Right cardiac atrium (tissue), 5 donors: Measurements from ENCODE around the gene PRKCA. TPM values are rescaled to one million over a fixed set of nuclear protein-coding genes. Genes with fewer than 3 reads are reported as not detected.
"Not testable (repeated sequence)": the region's sequence is repeated elsewhere in the genome, so short reads cannot be mapped to it uniquely, and the experiment has no call there.

Source experiments
- ATAC-seq, 2 donors: fragments of 200-7000 bp; cut with Tn5 transposase; one replicate each; pipeline versions ENCODE4 v1.8.0 to v1.9.1; 2020; ENCODE audit warnings: moderate library complexity in 2 of 2, mild to moderate bottlenecking in 1 of 2
- DNase-seq, 3 donors: peaks; one replicate each; pipeline ENCODE4 v3.0.0-alpha.2; 2020
- H3K27ac ChIP-seq: one replicate; pipeline ENCODE4 v1.5.1; 2013; ENCODE audit warnings: mild to moderate bottlenecking, low read length, control low read depth, moderate library complexity
- H3K27me3 ChIP-seq: one replicate; pipeline ENCODE4 v1.6.1; 2013; ENCODE audit not compliant: control insufficient read depth, insufficient read depth
- H3K4me1 ChIP-seq: one replicate; pipeline ENCODE4 v1.6.1; 2013; ENCODE audit warnings: low read length; ENCODE audit not compliant: control insufficient read depth, insufficient read depth
- H3K4me3 ChIP-seq: one replicate; pipeline ENCODE4 v1.5.1; 2013; ENCODE audit warnings: low read length, control low read depth
- H3K9me3 ChIP-seq: one replicate; pipeline ENCODE4 v1.6.1; 2013; ENCODE audit warnings: low read length; ENCODE audit not compliant: control insufficient read depth
- whole genome bisulfite sequencing: extraction: QIAGEN DNeasy Blood & Tissue Kit; methylation state at CpG from one replicate; pipeline ENCODE4 v1.1.7; 2013; 5-methylcytosine and 5-hydroxymethylcytosine counted together
- intact Hi-C, 4 donors: fragments of 100-400 bp; cut with DNase I; formaldehyde crosslinking; loops; one replicate each; pipeline versions ENCODE4 v1.11.0 to v1.14.0; 2022 to 2023
- polyA plus RNA-seq: library from polyadenylated mRNA; stranded (reverse); fragments of 200-250 nt; gene quantifications from one replicate; pipeline ENCODE4 v1.2.3, GENCODE V29; 2013
- total RNA-seq, 4 donors: library from RNA; stranded (reverse); fragmentation: NEBNext Ultra II Directional; extraction: Animal tissue kit (Norgen Biotek cat#: 25700); gene quantifications; one replicate each; pipeline ENCODE4 v1.2.1, GENCODE V29; 2021
- donor health status: healthy with polysubstance abuse.
- donor health status: DM: no; HTN: yes; CAD: no.
- donor health status: DM: no; HTN: no; CAD: no.
- donor health status: DM: no; HTN: yes; CAD: no; lungs with severe emphysema.
- donor health status: DM: yes; HTN: yes; CAD: no.

PRKCA gene
- total and polyA plus RNA-seq, 5 donors: 2.2 to 8.0 (median 6.8) TPM

DNA sequence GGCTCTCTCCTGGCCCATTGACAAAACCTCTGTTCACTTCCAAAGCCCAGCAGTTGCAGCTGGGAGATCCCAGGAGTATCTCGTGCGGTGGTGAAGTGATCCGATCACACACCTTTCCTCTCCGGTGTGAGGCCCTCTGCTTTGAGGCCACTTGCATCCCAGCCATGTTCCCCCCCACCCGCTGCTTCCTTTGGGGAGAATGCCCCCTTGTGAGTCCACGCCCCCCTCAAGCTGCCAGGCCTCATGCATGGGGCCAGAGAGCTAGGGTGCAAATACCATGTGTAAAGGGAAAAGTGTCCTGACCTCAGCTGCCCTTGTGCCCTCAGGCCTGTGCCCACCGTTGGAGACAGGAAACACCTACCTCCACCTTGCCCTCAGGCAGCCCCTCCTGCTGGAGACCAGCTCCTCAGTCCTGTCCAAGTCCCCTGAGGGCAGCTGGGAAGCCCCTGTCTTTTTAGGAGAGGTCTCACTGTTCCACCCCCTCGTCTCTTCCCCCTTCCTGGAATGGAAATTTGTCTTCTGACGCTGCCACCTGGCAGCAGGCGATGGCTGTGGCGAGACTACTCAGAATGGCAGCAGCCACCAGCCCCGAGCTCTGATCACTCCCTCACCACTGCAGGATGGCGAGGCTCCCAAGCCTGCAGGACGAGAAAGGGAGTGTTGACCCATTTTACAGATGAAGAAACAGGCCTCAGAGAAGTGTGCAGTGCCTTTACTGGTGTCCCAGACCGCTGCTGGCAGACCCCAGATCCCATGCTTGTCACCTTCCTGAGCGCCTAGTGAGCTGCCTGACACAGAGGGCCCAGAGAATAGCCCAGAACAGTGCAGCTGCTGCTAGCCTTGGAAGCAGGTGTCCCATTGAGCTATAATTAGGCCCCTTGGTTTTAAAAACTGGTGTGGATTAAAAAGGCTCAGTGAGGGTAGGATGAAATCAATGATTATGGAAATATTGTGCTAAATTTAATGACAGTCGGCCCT lies 411.9 kb downstream of the PRKCA start:
- ATAC-seq: no peak
- Histone ChIP-seq H3K9me3 (no peaks in the 10 kb centered on the region), H3K4me3 (no peak overlapping the region), H3K4me1 (no peaks in the 10 kb centered on the region), H3K27ac (no peak overlapping the region), H3K27me3 (no peaks in the 10 kb centered on the region)
- DNase-seq: no peak
- 77% methylated on average over 17 of the region's 17 CpGs for WGBS
- intact Hi-C loops: loop anchor here in 3 of 4 donors (5.0 to 10.0 kb wide), 2 partner anchors 193 to 580 kb away; no protein-coding TSS in a partner anchor

DNA sequence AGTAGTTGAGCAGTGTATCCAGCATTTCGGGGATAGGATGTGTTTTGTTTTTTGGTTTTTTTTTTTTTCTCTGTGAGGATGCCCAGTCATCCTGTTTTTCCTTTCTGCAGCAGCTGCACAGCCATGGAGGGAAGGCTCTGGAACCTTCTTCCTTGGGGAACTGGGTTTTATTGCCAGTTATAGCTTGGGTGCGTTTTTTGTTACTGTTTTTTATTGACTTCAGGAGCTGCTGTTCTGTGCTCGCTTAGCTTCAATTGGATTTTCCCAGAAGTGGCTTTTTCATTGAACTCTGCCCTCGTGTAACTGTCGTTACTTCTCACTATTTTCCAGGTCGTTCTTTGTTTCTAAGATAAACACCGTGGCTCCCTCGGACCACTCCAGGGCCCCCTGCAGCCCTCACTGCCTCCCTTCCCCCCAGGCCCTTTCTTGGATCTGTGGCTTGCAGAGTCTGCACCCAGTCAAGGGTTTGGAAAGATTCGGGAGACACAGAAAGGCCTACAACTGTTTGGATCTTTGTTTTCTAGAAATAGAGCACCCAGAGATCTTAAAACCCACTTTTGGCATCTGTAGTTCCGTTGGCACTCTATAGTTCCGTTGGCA lies 412.8 kb downstream of the PRKCA start:
- H3K27ac ChIP-seq: no peak overlapping the region
- H3K4me3 ChIP-seq: no peak overlapping the region
- intact Hi-C loops: loop anchor here in 1 of 4 donors (10.0 kb wide), 1 partner anchor 580 kb away; no protein-coding TSS in a partner anchor
- no peaks in the 10 kb centered on the region for H3K4me1 ChIP-seq
- DNase-seq (no peak), ATAC-seq (no peak)
- WGBS: 43% methylated on average over 11 of the region's 11 CpGs
- no peaks in the 10 kb centered on the region for H3K27me3 ChIP-seq
- H3K9me3 ChIP-seq: no peaks in the 10 kb centered on the region

GRCh38 chr17:66715745-66716156 lies 413.3 kb downstream of the PRKCA start:
- intact Hi-C loops: loop anchor here in 1 of 4 donors (10.0 kb wide), 1 partner anchor 579 kb away; no protein-coding TSS in a partner anchor
- Histone ChIP-seq H3K9me3 (no peaks in the 10 kb centered on the region), H3K27ac (no peak overlapping the region), H3K4me1 (no peaks in the 10 kb centered on the region), H3K27me3 (no peaks in the 10 kb centered on the region), H3K4me3 (no peak overlapping the region)
- 29% methylated on average over 3 of the region's 3 CpGs for WGBS
- ATAC-seq (peak; percentile 46 to 53), DNase-seq (no peak)

GRCh38 chr17:66716236-66717026 lies 414.0 kb downstream of the PRKCA start:
- intact Hi-C loops: loop anchor here in 1 of 4 donors (10.0 kb wide), 1 partner anchor 578 kb away; no protein-coding TSS in a partner anchor
- no peaks in the 10 kb centered on the region for H3K4me1 ChIP-seq

DNA sequence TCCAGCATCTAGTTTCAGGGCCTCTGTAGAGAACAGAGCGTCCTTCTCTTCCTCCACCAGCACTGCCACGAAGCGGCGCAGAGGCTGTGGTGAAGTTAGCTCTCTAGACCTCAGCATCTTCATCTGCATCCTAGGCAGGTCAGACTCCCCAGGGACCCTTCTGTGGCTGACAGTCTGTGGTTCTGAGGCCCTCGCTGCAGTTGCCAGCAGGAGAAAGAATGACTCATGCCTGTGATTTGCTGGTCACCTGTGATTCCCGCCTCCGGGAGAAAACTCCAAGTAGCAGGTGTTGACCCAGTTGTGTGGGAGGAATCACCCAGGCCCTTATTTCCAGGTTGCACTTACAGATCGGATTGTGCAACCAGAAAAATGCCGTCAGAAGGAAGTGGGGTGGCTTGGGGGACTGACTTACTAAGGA lies 415.2 kb downstream of the PRKCA start:
- Histone ChIP-seq H3K27ac (no peak overlapping the region), H3K9me3 (no peaks in the 10 kb centered on the region), H3K4me1 (no peaks in the 10 kb centered on the region), H3K4me3 (no peak overlapping the region), H3K27me3 (no peaks in the 10 kb centered on the region)
- intact Hi-C loops: loop anchor here in 1 of 4 donors (10.0 kb wide), 1 partner anchor 577 kb away; no protein-coding TSS in a partner anchor
- 91% methylated on average over 9 of the region's 9 CpGs for WGBS
- ATAC-seq (no peak), DNase-seq (no peak)

More at GRCh38 chr17:66716236-66717026, 414.0 kb downstream of the PRKCA start:
- Histone ChIP-seq H3K27ac (no peak overlapping the region), H3K9me3 (no peaks in the 10 kb centered on the region), H3K4me3 (no peak overlapping the region), H3K27me3 (no peaks in the 10 kb centered on the region)
- DNase-seq (no peak), ATAC-seq (no peak)
- 71% methylated on average over 18 of the region's 18 CpGs for WGBS

DNA sequence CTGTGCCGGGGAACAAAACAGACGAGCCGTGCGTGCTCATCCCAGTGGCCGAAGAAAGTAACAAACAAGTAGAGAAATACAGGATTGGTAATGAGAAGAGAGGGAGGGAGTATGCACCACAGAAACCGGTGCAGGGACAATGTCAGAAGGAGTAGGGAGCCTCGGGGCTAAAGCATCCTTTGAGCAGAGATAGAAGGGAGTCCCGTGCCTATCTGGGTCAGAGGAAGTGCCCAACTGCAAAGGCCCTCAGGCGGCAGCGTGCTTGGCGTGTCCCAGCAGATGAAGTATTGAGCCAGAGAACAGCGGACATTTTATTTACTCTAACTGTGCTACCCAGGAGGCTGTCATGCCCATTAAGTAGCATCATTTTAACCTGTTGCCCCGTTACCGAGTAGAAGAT lies 417.6 kb downstream of the PRKCA start:
- H3K9me3 ChIP-seq: no peaks in the 10 kb centered on the region
- H3K27me3 ChIP-seq: no peaks in the 10 kb centered on the region
- WGBS: 88% methylated on average over 14 of the region's 14 CpGs
- intact Hi-C loops: no loop called here
- H3K4me3 ChIP-seq: no peak overlapping the region
- ATAC-seq (no peak), DNase-seq (no peak)
- H3K27ac ChIP-seq: no peak overlapping the region
- H3K4me1 ChIP-seq: peaks cover 2% of the 10 kb centered on the region

GRCh38 chr17:66720567-66720966 lies 418.2 kb downstream of the PRKCA start:
- WGBS: 82% methylated on average over 5 of the region's 5 CpGs
- no peak for ATAC-seq

DNA sequence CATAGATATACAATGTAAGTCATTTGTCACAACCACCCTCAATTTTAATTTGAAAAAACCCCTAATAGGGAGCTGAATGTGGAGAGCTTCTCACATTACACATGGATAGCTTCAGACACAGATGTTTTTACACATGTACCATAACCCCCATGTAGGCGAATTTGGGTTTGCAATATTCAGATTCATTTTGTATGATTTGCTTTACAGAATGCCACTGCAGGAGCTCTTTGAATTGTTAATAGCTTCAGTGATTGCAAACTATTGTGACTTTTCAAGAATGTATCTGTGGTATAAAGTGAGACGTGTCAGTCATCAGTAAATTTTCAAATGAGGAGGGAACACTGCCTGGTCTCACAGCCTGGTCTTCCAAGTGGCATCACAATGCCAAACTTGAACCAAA lies 419.9 kb downstream of the PRKCA start:
- Histone ChIP-seq H3K9me3 (no peaks in the 10 kb centered on the region), H3K27me3 (no peaks in the 10 kb centered on the region), H3K4me3 (no peak overlapping the region), H3K27ac (no peak overlapping the region), H3K4me1 (peaks cover 2% of the 10 kb centered on the region)
- 89% methylated on average over 2 of the region's 2 CpGs for WGBS
- intact Hi-C loops: no loop called here
- ATAC-seq (no peak), DNase-seq (no peak)

More at GRCh38 chr17:66720567-66720966, 418.2 kb downstream of the PRKCA start:
- no peaks in the 10 kb centered on the region for H3K27me3 ChIP-seq
- H3K4me1 ChIP-seq: peaks cover 2% of the 10 kb centered on the region
- H3K4me3 ChIP-seq: no peak overlapping the region
- intact Hi-C loops: no loop called here
- no peak overlapping the region for H3K27ac ChIP-seq
- no peak for DNase-seq
- no peaks in the 10 kb centered on the region for H3K9me3 ChIP-seq

DNA sequence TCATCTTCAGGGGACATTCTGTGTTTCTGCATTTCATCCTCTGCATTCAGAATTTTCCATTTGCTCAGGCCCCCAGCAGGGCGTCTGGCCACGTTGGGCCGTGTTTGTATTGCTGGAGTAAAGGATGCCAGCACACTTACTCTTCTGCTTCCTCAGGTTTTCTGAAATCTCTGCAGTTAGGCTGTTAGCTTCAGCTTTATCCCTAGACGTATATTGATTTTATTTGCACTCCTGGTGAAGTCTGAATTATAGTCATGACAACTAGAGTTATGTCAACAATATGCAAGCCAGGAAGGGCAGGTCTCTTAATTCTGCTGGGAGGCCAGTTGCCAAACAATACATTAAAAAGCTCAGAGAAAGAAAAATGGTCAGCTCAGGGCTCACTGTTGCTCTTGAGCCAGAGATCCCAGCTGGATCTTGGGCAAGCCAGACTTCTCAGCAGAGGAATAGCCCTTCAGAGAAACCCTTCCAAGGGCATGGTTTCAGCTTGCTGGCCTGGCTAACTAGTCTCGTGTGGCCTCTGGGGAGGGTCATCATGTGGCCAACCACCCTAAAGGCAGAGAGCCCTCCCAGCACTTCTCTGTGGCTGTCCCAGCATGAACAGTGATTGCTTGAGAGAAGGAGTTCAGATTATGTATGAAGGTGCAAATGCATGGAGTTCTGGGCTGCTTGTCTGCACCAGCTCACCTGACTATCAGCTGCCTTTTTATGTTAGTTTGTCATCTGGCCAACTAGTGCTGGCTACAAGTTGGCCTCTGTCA lies 422.3 kb downstream of the PRKCA start:
- H3K27ac ChIP-seq: no peak overlapping the region
- ATAC-seq: peak; percentile 61 to 73
- H3K27me3 ChIP-seq: no peaks in the 10 kb centered on the region
- H3K4me3 ChIP-seq: no peak overlapping the region
- H3K4me1 ChIP-seq: peaks cover 2% of the 10 kb centered on the region
- intact Hi-C loops: loop anchor here in 3 of 4 donors (5.0 kb wide), 1 partner anchor 183 kb away; no protein-coding TSS in a partner anchor
- no peaks in the 10 kb centered on the region for H3K9me3 ChIP-seq
- 33% methylated on average over 5 of the region's 5 CpGs for WGBS
- DNase-seq: peak in 2 of 3 donors; percentile 67 to 75

- intact Hi-C loops: loop anchor here in 3 of 4 donors (5.0 kb wide), 1 partner anchor 182 kb away; no protein-coding TSS in a partner anchor
- not testable (repeated sequence) for H3K9me3 ChIP-seq, H3K4me3 ChIP-seq, ATAC-seq, H3K4me1 ChIP-seq, H3K27me3 ChIP-seq, H3K27ac ChIP-seq, DNase-seq
- WGBS: 84% methylated on average over 4 of the region's 4 CpGs
These were observed 423.0 kb downstream of the PRKCA start for GRCh38 chr17:66725438-66725837.
